HFFc6 (cell line): Measurements from ENCODE around the gene FER. TPM values are rescaled to one million over a fixed set of nuclear protein-coding genes. Genes with fewer than 3 reads are reported as not detected.
A peak's percentile ranks its signal among the peaks of the same experiment; 100 is the strongest.

Experiments
- DNase-seq: peaks from one replicate; pipeline ENCODE4 v3.0.0-alpha.2; 2018
- H3K27ac Mint-ChIP-seq: 2 replicates; pipeline ENCODE4 v1.8.0; 2020; ENCODE audit warnings: mild to moderate bottlenecking, mixed read lengths
- H3K27me3 Mint-ChIP-seq: 2 replicates; pipeline ENCODE4 v1.8.0; 2021; ENCODE audit warnings: mild to moderate bottlenecking, moderate library complexity, mixed read lengths; ENCODE audit not compliant: insufficient read depth
- H3K36me3 Mint-ChIP-seq: 2 replicates; pipeline ENCODE4 v1.8.0; 2021; ENCODE audit warnings: low read depth, mixed read lengths
- H3K4me1 Mint-ChIP-seq: 2 replicates; pipeline ENCODE4 v1.8.0; 2020; ENCODE audit warnings: low read depth, mixed read lengths
- H3K4me3 Mint-ChIP-seq: 2 replicates; pipeline ENCODE4 v1.8.0; 2020; ENCODE audit warnings: mild to moderate bottlenecking, moderate library complexity, mixed read lengths
- H3K9me3 Mint-ChIP-seq: 2 replicates; pipeline ENCODE4 v1.8.0; 2020; ENCODE audit warnings: mild to moderate bottlenecking, mixed read lengths
- CTCF ChIP-seq: fragments of 200-600 bp; sonication (generic); IDR thresholded peaks from 2 replicates; pipeline ENCODE4 v1.5.0; 2021; ENCODE audit warnings: antibody characterized with exemption, mild to moderate bottlenecking
- total RNA-seq, 6 experiments: library from RNA; stranded (reverse); fragmentation: NEBNext Ultra II Directional; extraction: Animal tissue kit (Norgen Biotek cat#: 25700); gene quantifications; 2 replicates in 1 of 6; 3 replicates in 5 of 6; pipeline ENCODE4 v1.2.3, GENCODE V29; 2021

The FER gene
- total RNA-seq, 6 experiments from 2014 or later, result 20.2 to 24.6 (median 22.9) TPM

- peak overlapping the region; percentile 94 for H3K4me3 Mint-ChIP-seq
- peaks cover 41% of the 10 kb centered on the region for H3K4me1 Mint-ChIP-seq
- DNase-seq, result no peak
- TF ChIP-seq CTCF, result no peak
- H3K27me3 Mint-ChIP-seq, result peaks cover 2% of the 10 kb centered on the region; the same call in 1 of the 2 replicates
- no peaks in the 10 kb centered on the region for H3K36me3 Mint-ChIP-seq
- no peaks in the 10 kb centered on the region for H3K9me3 Mint-ChIP-seq
- peak overlapping the region; percentile 99 for H3K27ac Mint-ChIP-seq
Observed at GRCh38 chr5:108747111-108747773, 455 bp upstream of the FER start.

- H3K27me3 Mint-ChIP-seq, result peaks cover 2% of the 10 kb centered on the region; the same call in 1 of the 2 replicates
- peak; percentile 99 for DNase-seq
- H3K4me1 Mint-ChIP-seq, result peaks cover 48% of the 10 kb centered on the region
Observed at GRCh38 chr5:108748401-108749127, 867 bp downstream of the FER start.

GRCh38 chr5:108749128-108749861 is 1.6 kb downstream of the FER start:
- DNase-seq, result no peak
- no peak for TF ChIP-seq CTCF
- H3K27ac Mint-ChIP-seq, result peak overlapping the region; percentile 99
- peaks cover 52% of the 10 kb centered on the region for H3K4me1 Mint-ChIP-seq
- H3K4me3 Mint-ChIP-seq, result peak overlapping the region; percentile 94
- H3K9me3 Mint-ChIP-seq, result no peaks in the 10 kb centered on the region
- H3K36me3 Mint-ChIP-seq, result no peaks in the 10 kb centered on the region
- peaks cover 2% of the 10 kb centered on the region; the same call in 1 of the 2 replicates for H3K27me3 Mint-ChIP-seq

More at GRCh38 chr5:108748401-108749127, 867 bp downstream of the FER start:
- no peaks in the 10 kb centered on the region for H3K36me3 Mint-ChIP-seq
- no peaks in the 10 kb centered on the region for H3K9me3 Mint-ChIP-seq
- H3K27ac Mint-ChIP-seq, result peak overlapping the region; percentile 99
- TF ChIP-seq CTCF, result peak; percentile 50
- peak overlapping the region; percentile 94 for H3K4me3 Mint-ChIP-seq

GRCh38 chr5:108753331-108753730 is 5.6 kb downstream of the FER start:
- DNase-seq, result no peak
- Mint-ChIP-seq H3K4me3 (peak overlapping the region; percentile 29; the same call in 1 of the 2 replicates), H3K27ac (peak overlapping the region; percentile 69; the same call in 1 of the 2 replicates), H3K4me1 (peaks cover 43% of the 10 kb centered on the region), H3K36me3 (peaks cover under 1% of the 10 kb centered on the region), H3K9me3 (no peaks in the 10 kb centered on the region), H3K27me3 (peaks cover 2% of the 10 kb centered on the region; the same call in 1 of the 2 replicates)
- no peak for TF ChIP-seq CTCF

GRCh38 chr5:108753877-108754276 is 6.2 kb downstream of the FER start:
- Mint-ChIP-seq H3K4me3 (peak overlapping the region; percentile 29; the same call in 1 of the 2 replicates), H3K4me1 (peaks cover 43% of the 10 kb centered on the region), H3K27ac (peak overlapping the region; percentile 69), H3K36me3 (peaks cover 6% of the 10 kb centered on the region), H3K9me3 (no peaks in the 10 kb centered on the region), H3K27me3 (no peaks in the 10 kb centered on the region; the same call in 1 of the 2 replicates)
- DNase-seq, result peak; percentile 57
- TF ChIP-seq CTCF, result no peak
